ENCODE results near the gene FHL2. TPM values are rescaled to one million over a fixed set of nuclear protein-coding genes. Genes with fewer than 3 reads are reported as not detected.

The FHL2 gene
- total RNA-seq, 1 experiment from 2014 or later = 45.4 TPM

- no peak for DNase-seq
- Mint-ChIP-seq H3K36me3 (ENCODE audit: insufficient read depth, unreplicated experiment) (peaks cover 34% of the 10 kb centered on the region), H3K9me3 (ENCODE audit: unreplicated experiment) (no peaks in the 10 kb centered on the region), H3K4me3 (ENCODE audit: unreplicated experiment) (peak overlapping the region; percentile 86), H3K4me1 (ENCODE audit: low read depth, unreplicated experiment) (peaks cover 7% of the 10 kb centered on the region), H3K27me3 (ENCODE audit: insufficient read depth, unreplicated experiment) (no peaks in the 10 kb centered on the region), H3K27ac (ENCODE audit: unreplicated experiment) (peak overlapping the region; percentile 100)
- no peak for TF ChIP-seq CTCF (IDR thresholded peaks at IDR 0.05; ENCODE audit: insufficient read depth in 1 of 2, low read depth in 1 of 2, low read length in 1 of 2, severe bottlenecking in 1 of 2, unreplicated experiment in 1 of 2)
- BruUV-seq (replicated peaks) = TSS peak; percentile 58
- Histone ChIP-seq H3K4me1 (peaks cover 8% of the 10 kb centered on the region; the same call in 1 of the 2 replicates), H3K27me3 (replicated peaks; ENCODE audit: control insufficient read depth, insufficient read depth, low read length) (no peaks in the 10 kb centered on the region), H3K4me3 (ENCODE audit: low read depth, low read length) (peak overlapping the region; percentile 90), H3K9me3 (no peaks in the 10 kb centered on the region), H3K36me3 (ENCODE audit: control insufficient read depth, insufficient read depth, low read length) (peaks cover 2% of the 10 kb centered on the region; the same call in 1 of the 2 replicates)
- ChIA-PET CTCF (interaction anchor here (0.6 kb wide), 1 partner anchor 79 kb away, joined by 3 read pairs; no protein-coding TSS in a partner anchor), POLR2A (interaction anchor here (1.7 kb wide), 1 partner anchor 9 kb away, joined by 6 read pairs; the partner anchor contains the start of gene TGFBRAP1)
- intact Hi-C loops (cut with micrococcal nuclease; ENCODE audit: unreplicated experiment) = loop anchor here (2.0 kb wide), 1 partner anchor 61 kb away; the partner anchor contains the start of gene FHL2
Observed at GRCh38 chr2:105338020-105338385, 60.8 kb downstream of the FHL2 start.

- peak; percentile 91 for DNase-seq
- H3K4me3 ChIP-seq (ENCODE audit: low read depth, low read length) = peak within 1 kb of the TSS; percentile 90
- Mint-ChIP-seq H3K36me3 (ENCODE audit: insufficient read depth, unreplicated experiment) (peaks cover 28% of the 10 kb centered on the region), H3K9me3 (ENCODE audit: unreplicated experiment) (no peaks in the 10 kb centered on the region), H3K27me3 (ENCODE audit: insufficient read depth, unreplicated experiment) (no peaks in the 10 kb centered on the region), H3K4me3 (ENCODE audit: unreplicated experiment) (peak within 1 kb of the TSS; percentile 86), H3K4me1 (ENCODE audit: low read depth, unreplicated experiment) (peaks cover 7% of the 10 kb centered on the region), H3K27ac (ENCODE audit: unreplicated experiment) (peak within 1 kb of the TSS; percentile 100)
- H3K9me3 ChIP-seq = no peaks in the 10 kb centered on the region
- POLR2A ChIA-PET = interaction anchor here (1.7 kb wide), 1 partner anchor 8 kb away, joined by 6 read pairs; the partner anchor contains the start of gene TGFBRAP1
- TF ChIP-seq CTCF (IDR thresholded peaks at IDR 0.05; ENCODE audit: insufficient read depth in 1 of 2, low read depth in 1 of 2, low read length in 1 of 2, severe bottlenecking in 1 of 2, unreplicated experiment in 1 of 2) = no peak
- H3K36me3 ChIP-seq (ENCODE audit: control insufficient read depth, insufficient read depth, low read length) = peaks cover 2% of the 10 kb centered on the region; the same call in 1 of the 2 replicates
- intact Hi-C loops (cut with micrococcal nuclease; ENCODE audit: unreplicated experiment) = loop anchor here (2.0 kb wide), 1 partner anchor 61 kb away; the partner anchor contains the start of gene FHL2
- H3K27me3 ChIP-seq (replicated peaks; ENCODE audit: control insufficient read depth, insufficient read depth, low read length) = no peaks in the 10 kb centered on the region
- peaks cover 8% of the 10 kb centered on the region; the same call in 1 of the 2 replicates for H3K4me1 ChIP-seq
- CTCF ChIA-PET = no interaction called here
- no TSS peak for BruUV-seq (replicated peaks)
Observed at GRCh38 chr2:105337122-105338019, 61.5 kb downstream of the FHL2 start, which contains the start of gene C2orf49. Gene C2orf49, plus strand, starts transcription at chr2:105337540. Its CDS starts 48 bp downstream, at chr2:105337588.

GRCh38 chr2:105336786-105337121 is 62.1 kb downstream of the FHL2 start:
- TF ChIP-seq CTCF (IDR thresholded peaks at IDR 0.05; ENCODE audit: insufficient read depth in 1 of 2, low read depth in 1 of 2, low read length in 1 of 2, severe bottlenecking in 1 of 2, unreplicated experiment in 1 of 2) = no peak
- TSS peak; percentile 89 for BruUV-seq (replicated peaks)
- Histone ChIP-seq H3K36me3 (ENCODE audit: control insufficient read depth, insufficient read depth, low read length) (peaks cover 2% of the 10 kb centered on the region; the same call in 1 of the 2 replicates), H3K27me3 (replicated peaks; ENCODE audit: control insufficient read depth, insufficient read depth, low read length) (no peaks in the 10 kb centered on the region), H3K4me1 (peaks cover 8% of the 10 kb centered on the region; the same call in 1 of the 2 replicates), H3K9me3 (no peaks in the 10 kb centered on the region), H3K4me3 (ENCODE audit: low read depth, low read length) (peak overlapping the region; percentile 90)
- DNase-seq = no peak
- ChIA-PET POLR2A (no interaction called here), CTCF (no interaction called here)
- intact Hi-C loops (cut with micrococcal nuclease; ENCODE audit: unreplicated experiment) = no loop called here
- no peaks in the 10 kb centered on the region for H3K9me3 Mint-ChIP-seq (ENCODE audit: unreplicated experiment)
- H3K27ac Mint-ChIP-seq (ENCODE audit: unreplicated experiment) = peak overlapping the region; percentile 100
- H3K4me3 Mint-ChIP-seq (ENCODE audit: unreplicated experiment) = peak overlapping the region; percentile 86
- peaks cover 7% of the 10 kb centered on the region for H3K4me1 Mint-ChIP-seq (ENCODE audit: low read depth, unreplicated experiment)
- peaks cover 24% of the 10 kb centered on the region for H3K36me3 Mint-ChIP-seq (ENCODE audit: insufficient read depth, unreplicated experiment)
- H3K27me3 Mint-ChIP-seq (ENCODE audit: insufficient read depth, unreplicated experiment) = no peaks in the 10 kb centered on the region

Data from Caco-2 (cell line).